ENCODE measurements around the gene NLRP6.
"Not testable (repeated sequence)": the region's sequence is repeated elsewhere in the genome, so short reads cannot be mapped to it uniquely, and the experiment has no call there.

Gene NLRP6

DNA sequence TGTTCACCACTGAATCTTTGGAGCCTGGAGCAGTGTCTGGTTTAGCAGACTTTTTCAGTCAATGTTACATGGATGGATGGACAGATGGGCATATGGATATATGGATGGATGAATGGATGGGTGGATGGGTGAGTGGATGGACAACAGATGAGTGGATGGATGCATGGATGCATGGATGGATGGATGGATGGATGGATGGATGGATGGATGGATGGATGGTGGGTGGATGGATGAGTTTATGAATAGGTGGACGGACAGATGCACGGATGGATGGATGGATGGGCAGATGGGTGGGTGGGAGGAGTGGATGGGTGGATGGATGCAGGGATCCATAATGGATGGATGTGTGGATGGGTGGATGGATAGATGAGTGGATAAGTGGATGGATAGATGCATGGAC, 22.4 kb upstream of the NLRP6 start:
- in situ Hi-C loops (cut with MboI; ENCODE audit: low sequenced_read_pairs), result no loop called here

- in situ Hi-C loops (cut with MboI; ENCODE audit: low sequenced_read_pairs), result no loop called here
Measured at GRCh38 chr11:256952-257737, 21.1 kb upstream of the NLRP6 start.

DNA sequence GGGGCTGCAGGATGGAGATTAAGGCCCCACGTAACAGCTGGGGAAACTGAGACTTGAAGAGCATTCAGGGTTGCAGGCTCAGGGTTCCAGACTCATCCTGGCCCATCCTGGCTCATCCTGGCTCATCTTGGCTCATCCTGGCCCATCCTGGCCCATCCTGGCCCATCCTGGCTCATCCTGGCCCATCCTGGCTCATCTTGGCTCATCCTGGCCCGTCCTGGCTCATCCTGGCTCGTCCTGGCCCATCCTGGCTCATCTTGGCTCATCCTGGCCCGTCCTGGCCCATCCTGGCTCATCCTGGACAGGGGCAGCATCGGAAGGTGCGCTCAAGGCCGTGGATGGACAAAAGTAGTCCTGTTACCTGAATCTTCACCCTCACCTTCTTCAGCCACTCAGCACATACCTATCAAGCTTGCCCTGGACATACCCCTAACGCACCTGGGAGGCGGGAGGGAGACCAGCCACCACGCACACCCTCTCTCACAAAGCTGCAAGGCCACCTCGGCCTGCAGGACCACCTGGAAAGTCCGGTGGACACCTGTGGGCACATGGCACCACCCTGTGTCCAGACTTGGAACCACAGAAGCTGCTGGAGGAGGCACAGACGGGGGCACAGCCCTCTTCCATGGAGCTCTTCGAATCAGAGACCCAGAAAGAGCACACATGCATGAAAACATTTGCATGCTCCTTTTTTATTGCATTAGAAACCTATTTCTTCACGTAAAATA, 20.3 kb upstream of the NLRP6 start:
- in situ Hi-C loops (cut with MboI; ENCODE audit: low sequenced_read_pairs), result no loop called here

- in situ Hi-C loops (cut with MboI; ENCODE audit: low sequenced_read_pairs), result no loop called here
Measured at GRCh38 chr11:259413-259812, 18.8 kb upstream of the NLRP6 start.

DNA sequence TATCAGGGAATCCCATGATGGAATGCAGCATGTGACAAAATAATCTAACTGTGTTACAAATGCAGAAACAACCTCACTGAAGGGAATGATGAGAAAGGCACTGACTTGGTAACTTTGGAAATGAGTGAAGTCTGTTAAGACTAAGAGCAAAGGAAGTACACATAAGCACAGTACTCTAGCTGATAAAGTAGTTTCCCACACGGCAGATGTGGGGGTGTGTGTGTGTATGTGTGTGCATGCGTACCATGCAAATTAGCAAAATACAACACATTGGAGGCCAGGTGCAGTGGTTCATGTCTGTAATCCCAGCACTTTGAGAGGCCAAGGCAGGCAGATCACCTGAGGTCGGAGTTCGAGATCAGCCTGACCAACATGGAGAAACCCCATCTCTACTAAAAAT, 16.6 kb upstream of the NLRP6 start:
- in situ Hi-C loops (cut with MboI; ENCODE audit: low sequenced_read_pairs), result no loop called here

- in situ Hi-C loops (cut with MboI; ENCODE audit: low sequenced_read_pairs), result no loop called here
Measured at GRCh38 chr11:266676-267439, 11.3 kb upstream of the NLRP6 start.

DNA sequence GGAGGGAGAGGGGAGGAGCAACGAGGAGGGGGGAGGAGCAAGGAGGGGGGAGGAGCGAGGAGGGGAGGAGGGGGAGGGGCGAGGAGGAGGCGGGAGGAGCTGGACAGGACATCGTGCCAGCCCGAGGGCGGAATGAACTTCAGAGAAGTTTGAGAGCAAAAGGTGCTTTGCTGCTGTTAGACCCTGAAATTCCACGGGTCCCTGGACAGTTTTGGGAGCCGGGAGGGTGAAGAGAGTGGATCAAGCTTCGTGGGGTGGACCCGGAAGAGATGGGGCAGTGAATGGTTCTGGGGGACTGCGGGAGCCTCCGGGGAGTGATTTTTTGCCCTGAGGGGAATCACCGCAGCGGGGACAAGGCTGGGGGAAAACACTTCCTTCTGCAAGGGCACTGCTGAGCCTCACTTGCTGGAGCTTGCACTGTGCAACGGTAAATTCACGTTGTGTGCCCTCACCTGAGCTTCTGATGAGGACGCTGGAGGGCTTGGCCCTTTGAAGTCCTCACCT, 10.7 kb upstream of the NLRP6 start:
- in situ Hi-C loops (cut with MboI; ENCODE audit: low sequenced_read_pairs), result no loop called here

GRCh38 chr11:268716-269145, 9.5 kb upstream of the NLRP6 start:
- in situ Hi-C loops (cut with MboI; ENCODE audit: low sequenced_read_pairs), result not testable (repeated sequence)

GRCh38 chr11:269146-269890, 8.9 kb upstream of the NLRP6 start:
- in situ Hi-C loops (cut with MboI; ENCODE audit: low sequenced_read_pairs), result no loop called here

DNA sequence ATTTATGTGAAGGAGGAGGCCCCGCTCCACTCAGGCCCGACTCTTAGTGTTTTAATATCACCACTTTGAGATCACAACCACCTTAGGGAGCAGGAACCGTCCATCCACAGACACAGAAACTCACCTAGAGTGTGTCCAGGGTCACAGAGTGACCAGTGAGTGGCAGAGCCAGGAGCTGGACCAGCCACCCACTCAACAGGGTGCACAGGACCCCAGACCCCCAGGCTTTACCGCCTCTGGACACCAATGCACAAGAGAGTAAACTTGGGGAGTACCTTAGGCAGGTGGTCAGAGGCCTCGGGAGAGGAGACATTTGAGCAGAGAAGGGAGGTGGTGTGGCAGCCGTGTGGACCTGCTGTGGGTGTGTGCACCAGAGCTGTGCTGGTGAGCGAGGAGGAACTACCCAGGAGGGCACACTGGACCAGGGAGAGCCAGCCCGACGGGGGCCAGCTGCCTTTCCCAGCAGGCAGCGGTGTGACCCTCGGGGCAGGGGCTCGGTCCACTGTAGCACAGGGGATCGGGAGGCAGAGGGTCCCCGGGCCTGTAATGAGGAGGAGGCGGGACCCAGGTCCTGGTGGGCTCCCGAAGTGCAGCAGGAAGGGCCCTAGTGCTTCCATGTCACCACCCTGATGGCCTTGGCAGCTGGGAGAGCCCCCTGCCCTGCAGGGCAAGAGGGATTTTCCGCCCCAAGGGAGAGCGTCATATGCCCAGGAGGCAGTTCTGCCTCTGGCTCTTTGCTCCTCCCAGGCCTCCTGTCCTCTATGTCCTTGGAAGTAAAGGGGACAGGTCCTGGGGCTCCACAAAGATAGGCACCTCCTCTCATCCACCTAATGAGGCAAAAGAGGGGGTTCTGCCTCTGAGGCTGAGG, 7.5 kb upstream of the NLRP6 start:
- in situ Hi-C loops (cut with MboI; ENCODE audit: low sequenced_read_pairs), result no loop called here

- in situ Hi-C loops (cut with MboI; ENCODE audit: low sequenced_read_pairs), result no loop called here
Measured at GRCh38 chr11:271319-271715, 6.9 kb upstream of the NLRP6 start.

- in situ Hi-C loops (cut with MboI; ENCODE audit: low sequenced_read_pairs), result no loop called here
Measured at GRCh38 chr11:272195-272930, 5.8 kb upstream of the NLRP6 start.

DNA sequence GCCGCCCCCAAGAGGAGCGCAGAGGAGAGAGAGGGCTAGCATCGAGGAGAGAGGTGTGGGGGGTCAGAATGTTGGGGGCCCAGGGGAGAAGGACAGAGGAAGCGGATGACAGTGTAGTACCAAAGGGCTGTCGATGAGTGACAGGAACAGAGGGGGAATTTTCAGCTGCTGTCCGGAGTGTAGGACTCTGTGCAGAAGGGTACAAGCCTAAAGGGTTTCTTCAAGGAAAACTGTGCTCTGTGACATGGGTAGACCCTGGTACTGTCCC, 5.3 kb upstream of the NLRP6 start:
- in situ Hi-C loops (cut with MboI; ENCODE audit: low sequenced_read_pairs), result no loop called here

DNA sequence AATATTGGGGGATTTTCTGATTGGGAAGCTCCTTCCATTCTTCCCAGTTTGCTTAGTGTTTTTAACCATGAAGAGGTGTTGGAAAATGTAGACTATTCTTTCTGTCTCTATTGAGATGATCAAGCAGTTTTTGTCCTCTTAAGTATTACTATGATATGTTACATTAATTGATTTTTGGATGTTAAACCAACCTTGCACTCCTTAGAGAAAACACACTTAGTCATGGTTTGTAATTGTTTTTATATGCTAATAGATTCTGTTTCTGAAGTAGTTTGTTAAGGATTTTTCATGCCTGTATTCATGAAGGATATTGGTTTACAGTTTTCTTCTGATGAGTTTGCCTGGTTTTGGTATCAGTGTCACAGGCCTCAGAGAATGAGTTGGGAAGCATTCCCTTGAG, 2.0 kb upstream of the NLRP6 start:
- in situ Hi-C loops (cut with MboI; ENCODE audit: low sequenced_read_pairs), result no loop called here

GRCh38 chr11:279040-279965, 1.1 kb downstream of the NLRP6 start:
- in situ Hi-C loops (cut with MboI; ENCODE audit: low sequenced_read_pairs), result no loop called here

DNA sequence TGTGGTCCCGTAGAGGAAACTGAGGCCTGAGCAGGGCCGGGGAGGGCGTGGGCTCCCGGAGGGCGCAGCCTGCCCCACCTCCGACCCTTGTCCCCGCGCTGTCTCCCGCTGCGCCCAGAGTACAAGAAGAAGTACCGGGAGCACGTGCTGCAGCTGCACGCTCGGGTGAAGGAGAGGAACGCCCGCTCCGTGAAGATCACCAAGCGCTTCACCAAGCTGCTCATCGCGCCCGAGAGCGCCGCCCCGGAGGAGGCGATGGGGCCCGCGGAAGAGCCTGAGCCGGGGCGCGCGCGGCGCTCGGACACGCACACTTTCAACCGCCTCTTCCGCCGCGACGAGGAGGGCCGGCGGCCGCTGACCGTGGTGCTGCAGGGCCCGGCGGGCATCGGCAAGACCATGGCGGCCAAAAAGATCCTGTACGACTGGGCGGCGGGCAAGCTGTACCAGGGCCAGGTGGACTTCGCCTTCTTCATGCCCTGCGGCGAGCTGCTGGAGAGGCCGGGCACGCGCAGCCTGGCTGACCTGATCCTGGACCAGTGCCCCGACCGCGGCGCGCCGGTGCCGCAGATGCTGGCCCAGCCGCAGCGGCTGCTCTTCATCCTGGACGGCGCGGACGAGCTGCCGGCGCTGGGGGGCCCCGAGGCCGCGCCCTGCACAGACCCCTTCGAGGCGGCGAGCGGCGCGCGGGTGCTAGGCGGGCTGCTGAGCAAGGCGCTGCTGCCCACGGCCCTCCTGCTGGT, 1.9 kb downstream of the NLRP6 start:
- in situ Hi-C loops (cut with MboI; ENCODE audit: low sequenced_read_pairs), result no loop called here

DNA sequence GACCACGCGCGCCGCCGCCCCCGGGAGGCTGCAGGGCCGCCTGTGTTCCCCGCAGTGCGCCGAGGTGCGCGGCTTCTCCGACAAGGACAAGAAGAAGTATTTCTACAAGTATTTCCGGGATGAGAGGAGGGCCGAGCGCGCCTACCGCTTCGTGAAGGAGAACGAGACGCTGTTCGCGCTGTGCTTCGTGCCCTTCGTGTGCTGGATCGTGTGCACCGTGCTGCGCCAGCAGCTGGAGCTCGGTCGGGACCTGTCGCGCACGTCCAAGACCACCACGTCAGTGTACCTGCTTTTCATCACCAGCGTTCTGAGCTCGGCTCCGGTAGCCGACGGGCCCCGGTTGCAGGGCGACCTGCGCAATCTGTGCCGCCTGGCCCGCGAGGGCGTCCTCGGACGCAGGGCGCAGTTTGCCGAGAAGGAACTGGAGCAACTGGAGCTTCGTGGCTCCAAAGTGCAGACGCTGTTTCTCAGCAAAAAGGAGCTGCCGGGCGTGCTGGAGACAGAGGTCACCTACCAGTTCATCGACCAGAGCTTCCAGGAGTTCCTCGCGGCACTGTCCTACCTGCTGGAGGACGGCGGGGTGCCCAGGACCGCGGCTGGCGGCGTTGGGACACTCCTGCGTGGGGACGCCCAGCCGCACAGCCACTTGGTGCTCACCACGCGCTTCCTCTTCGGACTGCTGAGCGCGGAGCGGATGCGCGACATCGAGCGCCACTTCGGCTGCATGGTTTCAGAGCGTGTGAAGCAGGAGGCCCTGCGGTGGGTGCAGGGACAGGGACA, 2.7 kb downstream of the NLRP6 start:
- in situ Hi-C loops (cut with MboI; ENCODE audit: low sequenced_read_pairs), result no loop called here

All from HL-60/S4 (cell line).